Measurements from ENCODE around the gene CTNNA1.

Gene CTNNA1

GRCh38 chr5:138793575-138793974, 40.4 kb downstream of the CTNNA1 start:
- ATAC-seq = no peak
- TF ChIP-seq PPARA (CRISPR knock-in tag; IDR thresholded peaks at IDR 0.05; ENCODE audit: borderline replicate concordance) (no peak), ESRRG (CRISPR knock-in tag; IDR thresholded peaks at IDR 0.05) (no peak), ZFP30 (CRISPR knock-in tag; IDR thresholded peaks at IDR 0.05) (no peak), ZNF8 (CRISPR knock-in tag; IDR thresholded peaks at IDR 0.05) (no peak), POU6F1 (CRISPR knock-in tag; IDR thresholded peaks at IDR 0.05; ENCODE audit: borderline replicate concordance, low read depth) (no peak), CREB5 (CRISPR knock-in tag; IDR thresholded peaks at IDR 0.05; ENCODE audit: low read depth) (no peak), ZNF565 (CRISPR knock-in tag; conservative IDR thresholded peaks at IDR 0.05; ENCODE audit: low read depth) (no peak), ARNTL (CRISPR knock-in tag; IDR thresholded peaks at IDR 0.05; ENCODE audit: borderline replicate concordance, low read depth) (no peak), ISL1 (CRISPR knock-in tag; IDR thresholded peaks at IDR 0.05) (no peak), ZFP3 (CRISPR knock-in tag; IDR thresholded peaks at IDR 0.05) (no peak), SNAI2 (CRISPR knock-in tag; IDR thresholded peaks at IDR 0.05) (no peak), ZNF70 (CRISPR knock-in tag; IDR thresholded peaks at IDR 0.05) (no peak)

DNA sequence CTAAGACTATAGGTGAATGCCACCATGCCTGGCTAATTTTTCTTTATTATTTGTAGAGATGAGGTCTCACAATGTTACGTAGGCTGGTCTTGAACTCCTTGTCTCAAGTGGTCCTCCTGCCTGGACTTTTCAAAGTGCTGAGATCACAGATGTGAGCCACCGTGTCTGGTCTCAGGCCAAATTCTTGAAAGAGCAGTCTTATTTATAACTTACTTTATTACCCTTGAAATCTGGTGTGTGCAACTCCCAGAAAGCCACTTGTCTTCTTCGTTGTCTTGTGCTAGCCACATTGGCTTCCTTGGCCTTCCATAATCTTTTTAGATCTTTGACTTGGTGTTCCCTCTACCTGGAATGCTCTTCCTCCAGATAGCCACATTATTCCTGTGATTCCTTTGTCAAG, 50.1 kb downstream of the CTNNA1 start:
- no peak for TF ChIP-seq ARNTL (CRISPR knock-in tag; IDR thresholded peaks at IDR 0.05; ENCODE audit: borderline replicate concordance, low read depth)
- TF ChIP-seq PPARA (CRISPR knock-in tag; IDR thresholded peaks at IDR 0.05; ENCODE audit: borderline replicate concordance) = no peak
- no peak for TF ChIP-seq GLIS3 (CRISPR knock-in tag; IDR thresholded peaks at IDR 0.05)
- no peak for TF ChIP-seq ZNF70 (CRISPR knock-in tag; IDR thresholded peaks at IDR 0.05)
- no peak for TF ChIP-seq RARB (CRISPR knock-in tag; IDR thresholded peaks at IDR 0.05)
- no peak for TF ChIP-seq OSR1 (CRISPR knock-in tag; IDR thresholded peaks at IDR 0.05)
- no peak for TF ChIP-seq CSDC2 (CRISPR knock-in tag; IDR thresholded peaks at IDR 0.05)
- no peak for TF ChIP-seq ZFP30 (CRISPR knock-in tag; IDR thresholded peaks at IDR 0.05)
- no peak for TF ChIP-seq TSHZ2 (CRISPR knock-in tag; IDR thresholded peaks at IDR 0.05)
- no peak for TF ChIP-seq BACH2 (CRISPR knock-in tag; IDR thresholded peaks at IDR 0.05; ENCODE audit: borderline replicate concordance)
- TF ChIP-seq ISL1 (CRISPR knock-in tag; IDR thresholded peaks at IDR 0.05) = no peak
- TF ChIP-seq ESRRG (CRISPR knock-in tag; IDR thresholded peaks at IDR 0.05) = no peak
- TF ChIP-seq ZC3H10 (CRISPR knock-in tag; IDR thresholded peaks at IDR 0.05) = no peak
- no peak for TF ChIP-seq CSRNP3 (CRISPR knock-in tag; IDR thresholded peaks at IDR 0.05)
- TF ChIP-seq TCF4 (CRISPR knock-in tag; IDR thresholded peaks at IDR 0.05; ENCODE audit: borderline replicate concordance) = no peak
- ATAC-seq = no peak

- TF ChIP-seq GLIS3 (CRISPR knock-in tag; IDR thresholded peaks at IDR 0.05) (no peak), ZFP30 (CRISPR knock-in tag; IDR thresholded peaks at IDR 0.05) (no peak)
- TF ChIP-seq, protein P1, sequence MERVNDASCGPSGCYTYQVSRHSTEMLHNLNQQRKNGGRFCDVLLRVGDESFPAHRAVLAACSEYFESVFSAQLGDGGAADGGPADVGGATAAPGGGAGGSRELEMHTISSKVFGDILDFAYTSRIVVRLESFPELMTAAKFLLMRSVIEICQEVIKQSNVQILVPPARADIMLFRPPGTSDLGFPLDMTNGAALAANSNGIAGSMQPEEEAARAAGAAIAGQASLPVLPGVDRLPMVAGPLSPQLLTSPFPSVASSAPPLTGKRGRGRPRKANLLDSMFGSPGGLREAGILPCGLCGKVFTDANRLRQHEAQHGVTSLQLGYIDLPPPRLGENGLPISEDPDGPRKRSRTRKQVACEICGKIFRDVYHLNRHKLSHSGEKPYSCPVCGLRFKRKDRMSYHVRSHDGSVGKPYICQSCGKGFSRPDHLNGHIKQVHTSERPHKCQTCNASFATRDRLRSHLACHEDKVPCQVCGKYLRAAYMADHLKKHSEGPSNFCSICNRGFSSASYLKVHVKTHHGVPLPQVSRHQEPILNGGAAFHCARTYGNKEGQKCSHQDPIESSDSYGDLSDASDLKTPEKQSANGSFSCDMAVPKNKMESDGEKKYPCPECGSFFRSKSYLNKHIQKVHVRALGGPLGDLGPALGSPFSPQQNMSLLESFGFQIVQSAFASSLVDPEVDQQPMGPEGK (CRISPR knock-in tag; IDR thresholded peaks at IDR 0.05; ENCODE audit: borderline replicate concordance) = no peak
- no peak for ATAC-seq
Observed at GRCh38 chr5:138803935-138804334, 50.7 kb downstream of the CTNNA1 start.

All from SK-N-SH treated with all-trans-retinoic acid at 6 μM for 48 hours (cell line).